UCSD-AML1 (cell line): ENCODE data around the gene NCLN.
"Not testable (repeated sequence)": the region's sequence is repeated elsewhere in the genome, so short reads cannot be mapped to it uniquely, and the experiment has no call there.

Experiments
- DNase-seq: peaks from one replicate; lab custom pipeline; 2025; ENCODE audit not compliant: unreplicated experiment; lab: John Stamatoyannopoulos, UW

NCLN gene

DNA sequence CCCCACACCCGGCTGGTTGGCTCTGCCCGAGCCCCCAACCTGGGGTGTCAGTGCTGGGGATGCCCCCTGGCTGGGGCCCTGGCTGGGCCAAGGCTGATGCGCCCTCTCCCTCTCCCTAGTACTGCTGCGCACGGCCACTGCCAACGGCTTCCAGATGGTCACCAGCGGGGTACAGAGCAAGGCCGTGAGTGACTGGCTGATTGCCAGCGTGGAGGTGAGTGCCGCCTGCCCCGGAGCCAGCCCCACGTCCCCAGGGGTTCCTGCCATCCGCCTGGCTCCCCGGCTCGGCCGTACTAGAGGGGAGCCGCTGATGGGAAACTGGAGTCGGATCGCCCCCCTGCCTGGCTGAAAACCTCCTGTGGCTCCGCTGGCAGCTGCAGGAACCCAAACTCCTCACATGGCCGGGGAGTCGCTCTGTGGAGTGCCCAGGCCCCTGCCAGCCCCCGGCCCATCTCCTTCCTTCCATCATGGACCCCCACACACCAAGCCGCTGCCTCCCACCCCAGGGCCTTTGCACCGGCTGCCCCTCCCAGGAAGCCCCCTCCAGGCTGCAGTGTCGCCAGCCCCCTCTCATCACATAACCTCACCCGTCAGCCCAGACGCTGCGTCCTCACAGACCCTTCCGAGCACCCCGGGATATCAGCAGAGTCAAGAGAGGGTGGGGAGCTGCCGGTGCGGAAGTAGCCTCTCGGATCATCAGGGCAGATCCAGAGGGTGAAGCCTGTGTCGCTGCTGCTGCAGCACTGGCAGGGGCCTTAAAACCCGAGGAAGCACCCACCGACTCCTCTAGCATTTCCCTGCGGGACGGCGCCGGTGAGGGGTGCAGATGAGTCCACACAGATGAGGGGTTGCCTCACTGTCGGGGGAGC, 10.6 kb downstream of the NCLN start:
- DNase-seq, result no peak

DNA sequence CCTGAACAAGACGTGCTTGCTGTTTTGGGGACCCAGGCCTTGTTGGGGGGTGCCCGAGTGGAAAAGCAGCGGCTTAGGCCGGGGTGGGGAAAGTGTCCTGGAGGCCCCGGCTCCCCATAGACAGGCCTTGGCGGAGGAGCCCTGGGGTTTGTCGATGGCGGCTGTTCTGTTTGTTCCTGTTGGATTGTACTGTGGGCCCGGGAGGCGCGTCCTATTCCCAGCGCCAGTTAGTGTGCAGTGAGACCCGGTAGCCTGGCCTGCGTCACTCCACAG, 11.1 kb downstream of the NCLN start:
- no peak for DNase-seq

DNA sequence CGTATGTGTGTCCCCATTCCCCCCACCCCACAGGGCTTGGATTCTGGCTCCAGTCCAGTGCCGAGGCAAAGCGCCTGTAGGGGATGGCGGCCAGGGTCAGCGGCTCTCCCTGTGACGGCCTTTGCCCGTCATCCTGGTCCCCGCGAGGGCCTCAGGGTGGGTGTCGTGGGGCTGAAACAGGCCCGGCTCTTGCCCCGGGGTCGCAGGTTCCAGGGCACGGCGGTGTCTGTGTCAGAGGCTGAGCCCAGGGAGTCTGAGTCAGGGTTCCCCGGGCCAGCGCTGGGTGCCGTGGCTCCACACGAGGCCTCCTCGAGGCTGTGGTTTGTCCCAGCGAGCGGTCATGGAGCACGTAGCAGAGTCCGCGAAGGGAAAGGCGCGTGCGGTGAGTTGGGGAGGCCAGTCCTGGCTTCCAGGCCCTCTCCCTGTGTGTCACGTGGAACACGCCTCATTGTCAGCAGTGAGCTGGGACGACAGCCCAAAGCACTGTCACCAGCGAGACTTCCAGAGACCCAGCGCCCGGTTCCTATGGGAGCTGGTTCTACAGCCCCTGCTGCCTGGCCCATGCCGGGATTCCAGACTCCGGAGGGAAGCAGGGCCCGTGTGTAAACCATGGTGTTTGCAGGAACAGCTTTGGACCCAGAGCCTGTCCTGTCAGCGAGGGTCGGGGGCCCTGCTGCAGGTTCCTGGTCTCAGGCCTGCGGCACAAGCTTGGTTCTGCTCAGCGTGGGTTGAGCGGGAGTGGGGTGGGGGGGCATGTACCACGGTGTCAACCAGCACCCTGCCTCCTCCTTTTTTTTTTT, 13.4 kb downstream of the NCLN start:
- DNase-seq, result no peak

DNA sequence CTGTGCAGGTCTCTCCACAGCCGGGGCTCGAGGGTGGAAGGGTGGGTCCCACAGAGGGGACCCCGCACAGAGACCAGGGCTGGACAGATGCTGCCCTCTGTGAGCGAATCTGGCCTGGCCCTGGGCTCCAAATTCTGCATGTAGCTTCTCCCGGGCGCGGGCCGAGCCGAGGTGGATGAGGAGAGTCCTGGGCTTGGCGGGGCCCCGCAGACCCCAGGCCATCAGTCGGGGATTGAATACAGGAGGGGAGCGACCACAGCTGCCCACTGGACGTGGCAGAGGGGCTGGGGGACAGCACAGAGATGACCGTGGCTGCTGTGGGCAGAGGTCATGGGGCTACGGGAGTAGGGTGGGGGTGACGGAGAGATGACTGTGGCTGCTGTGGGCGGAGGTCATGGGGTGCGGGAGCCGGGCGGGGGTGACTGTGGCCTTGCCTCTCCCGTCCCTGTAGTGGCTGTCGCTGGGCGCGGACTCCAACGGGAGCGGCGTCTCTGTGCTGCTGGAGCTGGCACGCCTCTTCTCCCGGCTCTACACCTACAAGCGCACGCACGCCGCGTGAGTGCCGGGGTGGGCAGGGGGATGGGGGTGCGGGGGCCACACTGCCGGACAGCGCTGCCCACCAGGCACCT, 15.5 kb downstream of the NCLN start:
- DNase-seq, result no peak

DNA sequence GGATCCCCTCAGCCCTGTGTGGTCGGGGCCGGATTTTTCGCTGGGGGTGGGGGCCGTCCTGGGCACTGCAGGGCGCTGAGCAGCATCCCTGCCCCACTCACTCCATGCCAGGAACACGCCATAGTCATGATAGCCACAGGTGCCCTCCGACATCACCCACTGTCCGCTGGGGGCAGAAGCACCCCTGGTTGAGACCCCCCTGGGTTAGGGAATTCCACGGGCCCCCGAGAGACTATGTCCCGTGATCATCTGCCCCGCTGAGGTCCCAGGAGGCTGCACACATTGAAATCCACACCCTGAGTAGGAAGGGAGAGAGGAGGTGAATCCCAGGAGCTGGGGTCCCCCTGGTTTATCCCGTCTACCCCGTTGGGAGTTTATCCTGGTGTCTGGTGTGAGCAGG, 16.2 kb downstream of the NCLN start:
- no peak for DNase-seq

DNA sequence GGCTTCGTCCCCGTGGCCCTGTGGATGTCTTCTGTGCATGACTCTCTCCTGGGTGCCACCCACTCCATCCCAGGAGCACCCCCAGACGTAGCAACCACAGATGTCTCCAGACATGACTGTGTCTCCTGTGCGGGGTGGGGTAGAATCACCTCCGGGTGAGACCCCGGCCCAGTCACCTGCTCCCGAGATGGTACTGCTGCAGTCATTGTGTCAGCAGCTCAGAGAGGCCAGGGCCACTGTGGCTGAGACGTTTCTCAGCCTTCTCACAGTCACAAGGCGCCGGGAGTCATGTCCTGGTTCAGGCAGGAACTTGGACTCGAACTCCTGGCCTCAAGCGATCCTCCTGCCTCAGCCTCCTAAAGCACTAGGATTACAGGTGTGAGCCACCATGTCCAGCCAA, 16.6 kb downstream of the NCLN start:
- no peak for DNase-seq

DNA sequence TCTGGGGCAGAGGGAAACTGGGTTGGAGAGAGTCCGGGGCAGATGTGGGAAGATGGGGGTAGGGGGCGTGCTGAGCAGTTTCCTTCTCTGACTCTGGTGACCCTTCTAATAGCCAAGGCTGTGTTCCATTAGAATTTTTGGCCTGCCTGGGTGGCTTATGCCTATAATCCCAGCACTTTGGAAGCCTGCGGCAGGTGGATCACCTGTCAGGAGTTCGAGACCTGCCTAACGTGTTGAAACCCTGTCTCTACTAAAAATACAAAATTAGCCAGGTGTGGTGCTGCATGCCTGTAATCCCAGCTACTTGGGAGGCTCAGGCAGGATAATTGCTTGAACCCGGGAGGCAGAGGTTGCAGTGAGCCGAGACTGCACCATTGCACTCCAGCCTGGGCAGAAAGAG, 17.2 kb downstream of the NCLN start:
- not testable (repeated sequence) for DNase-seq

DNA sequence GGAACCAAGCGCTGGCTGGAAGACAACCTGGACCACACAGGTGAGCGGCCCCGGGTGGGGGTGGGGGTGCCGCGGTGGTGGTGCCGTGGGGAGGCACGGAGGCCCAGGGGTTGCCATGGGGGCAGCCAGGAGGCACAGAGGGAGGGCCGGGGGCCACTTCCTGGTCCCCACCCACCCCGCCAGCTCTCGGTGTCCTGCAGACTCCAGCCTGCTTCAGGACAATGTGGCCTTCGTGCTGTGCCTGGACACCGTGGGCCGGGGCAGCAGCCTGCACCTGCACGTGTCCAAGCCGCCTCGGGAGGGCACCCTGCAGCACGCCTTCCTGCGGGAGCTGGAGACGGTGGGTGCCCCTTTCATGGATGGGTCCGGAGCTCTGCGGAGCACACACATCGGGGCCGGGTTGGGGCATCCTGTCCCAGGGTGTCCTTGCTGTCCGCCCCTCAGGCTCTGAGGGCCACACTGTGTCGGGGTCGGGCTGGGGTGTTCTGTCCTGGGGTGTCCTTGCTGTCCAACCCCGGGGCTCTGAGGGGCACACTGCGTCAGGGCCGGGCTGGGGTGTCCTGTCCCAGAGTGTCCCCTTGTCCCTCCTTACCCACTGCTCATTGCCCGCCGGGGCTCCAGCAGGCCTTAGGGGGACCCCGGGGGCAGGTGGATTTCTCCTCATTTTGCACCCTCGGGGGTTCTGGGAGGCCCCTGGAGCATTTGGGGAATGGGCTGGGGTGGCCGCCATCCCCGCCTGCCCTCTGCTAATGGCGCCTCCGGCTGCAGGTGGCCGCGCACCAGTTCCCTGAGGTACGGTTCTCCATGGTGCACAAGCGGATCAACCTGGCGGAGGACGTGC, 18.3 kb downstream of the NCLN start:
- no peak for DNase-seq

DNA sequence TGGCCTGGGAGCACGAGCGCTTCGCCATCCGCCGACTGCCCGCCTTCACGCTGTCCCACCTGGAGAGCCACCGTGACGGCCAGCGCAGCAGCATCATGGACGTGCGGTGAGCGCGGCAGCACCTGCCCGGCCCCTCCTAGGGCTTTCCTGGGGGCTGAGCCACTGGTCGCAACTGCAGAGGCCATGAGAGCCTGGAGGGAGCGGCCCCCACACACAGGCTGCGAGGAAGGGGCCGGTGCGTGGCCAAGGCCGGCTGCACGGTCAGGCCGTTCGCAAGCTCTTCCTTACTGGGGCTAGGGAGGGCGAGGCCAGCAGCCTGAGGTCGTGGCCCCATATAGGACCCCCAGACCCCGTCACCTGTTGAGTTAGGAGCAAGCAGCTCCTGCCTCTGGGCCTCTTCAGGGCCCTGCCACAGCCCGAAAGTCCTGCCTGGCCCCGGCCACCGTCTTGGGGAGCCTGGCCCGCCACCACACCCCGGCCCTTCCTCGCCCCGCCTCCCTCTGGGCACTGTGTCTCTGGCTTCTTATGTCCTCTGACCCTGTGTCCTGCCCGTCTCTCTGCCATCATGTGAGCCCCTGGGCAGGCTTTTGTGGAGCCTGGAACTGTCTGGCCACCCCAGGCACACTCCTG, 19.0 kb downstream of the NCLN start:
- no peak for DNase-seq

DNA sequence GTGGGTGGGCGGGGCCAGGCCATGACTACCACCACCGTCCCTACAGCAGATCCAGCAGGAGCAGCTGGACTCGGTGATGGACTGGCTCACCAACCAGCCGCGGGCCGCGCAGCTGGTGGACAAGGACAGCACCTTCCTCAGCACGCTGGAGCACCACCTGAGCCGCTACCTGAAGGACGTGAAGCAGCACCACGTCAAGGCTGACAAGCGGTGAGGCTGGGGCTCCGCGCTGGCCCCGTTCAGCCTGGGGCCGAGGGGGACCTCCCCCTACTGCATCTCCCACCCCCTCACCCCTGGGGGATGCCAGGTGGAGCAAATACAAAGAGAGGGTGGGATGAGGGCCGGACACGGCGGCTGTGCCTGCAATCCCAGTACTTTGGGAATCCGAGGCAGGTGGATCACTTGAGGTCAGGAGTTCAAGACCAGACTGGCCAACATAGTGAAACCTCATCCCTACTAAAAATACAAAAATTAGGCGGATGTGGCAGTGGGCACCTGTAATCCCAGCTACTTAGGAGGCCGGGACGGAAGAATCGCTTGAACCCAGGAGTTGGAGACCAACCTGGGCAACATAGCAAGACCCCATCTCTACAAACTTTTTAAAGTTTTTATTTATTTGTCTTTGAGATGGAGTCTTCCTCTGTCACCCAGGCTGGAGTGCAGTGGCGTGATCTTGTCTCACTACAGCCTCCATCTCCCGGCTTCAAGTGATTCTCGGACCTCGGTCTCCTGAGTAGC, 20.7 kb downstream of the NCLN start:
- DNase-seq, result no peak

DNA sequence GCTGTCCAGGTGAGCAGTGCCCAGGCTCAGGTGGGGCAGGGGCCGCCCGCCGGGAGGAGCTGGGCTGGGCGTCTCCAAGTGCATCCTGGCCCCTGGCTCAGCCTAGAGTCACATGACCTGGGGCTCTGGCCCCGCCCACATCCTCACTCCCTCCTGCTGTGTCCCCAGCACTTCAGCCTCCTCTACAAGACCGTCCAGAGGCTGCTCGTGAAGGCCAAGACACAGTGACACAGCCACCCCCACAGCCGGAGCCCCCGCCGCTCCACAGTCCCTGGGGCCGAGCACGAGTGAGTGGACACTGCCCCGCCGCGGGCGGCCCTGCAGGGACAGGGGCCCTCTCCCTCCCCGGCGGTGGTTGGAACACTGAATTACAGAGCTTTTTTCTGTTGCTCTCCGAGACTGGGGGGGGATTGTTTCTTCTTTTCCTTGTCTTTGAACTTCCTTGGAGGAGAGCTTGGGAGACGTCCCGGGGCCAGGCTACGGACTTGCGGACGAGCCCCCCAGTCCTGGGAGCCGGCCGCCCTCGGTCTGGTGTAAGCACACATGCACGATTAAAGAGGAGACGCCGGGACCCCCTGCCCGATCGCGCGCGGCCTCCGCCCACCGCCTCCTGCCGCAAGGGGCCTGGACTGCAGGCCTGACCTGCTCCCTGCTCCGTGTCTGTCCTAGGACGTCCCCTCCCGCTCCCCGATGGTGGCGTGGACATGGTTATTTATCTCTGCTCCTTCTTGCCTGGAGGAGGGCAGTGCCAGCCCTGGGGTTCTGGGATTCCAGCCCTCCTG, 21.9 kb downstream of the NCLN start:
- no peak for DNase-seq

DNA sequence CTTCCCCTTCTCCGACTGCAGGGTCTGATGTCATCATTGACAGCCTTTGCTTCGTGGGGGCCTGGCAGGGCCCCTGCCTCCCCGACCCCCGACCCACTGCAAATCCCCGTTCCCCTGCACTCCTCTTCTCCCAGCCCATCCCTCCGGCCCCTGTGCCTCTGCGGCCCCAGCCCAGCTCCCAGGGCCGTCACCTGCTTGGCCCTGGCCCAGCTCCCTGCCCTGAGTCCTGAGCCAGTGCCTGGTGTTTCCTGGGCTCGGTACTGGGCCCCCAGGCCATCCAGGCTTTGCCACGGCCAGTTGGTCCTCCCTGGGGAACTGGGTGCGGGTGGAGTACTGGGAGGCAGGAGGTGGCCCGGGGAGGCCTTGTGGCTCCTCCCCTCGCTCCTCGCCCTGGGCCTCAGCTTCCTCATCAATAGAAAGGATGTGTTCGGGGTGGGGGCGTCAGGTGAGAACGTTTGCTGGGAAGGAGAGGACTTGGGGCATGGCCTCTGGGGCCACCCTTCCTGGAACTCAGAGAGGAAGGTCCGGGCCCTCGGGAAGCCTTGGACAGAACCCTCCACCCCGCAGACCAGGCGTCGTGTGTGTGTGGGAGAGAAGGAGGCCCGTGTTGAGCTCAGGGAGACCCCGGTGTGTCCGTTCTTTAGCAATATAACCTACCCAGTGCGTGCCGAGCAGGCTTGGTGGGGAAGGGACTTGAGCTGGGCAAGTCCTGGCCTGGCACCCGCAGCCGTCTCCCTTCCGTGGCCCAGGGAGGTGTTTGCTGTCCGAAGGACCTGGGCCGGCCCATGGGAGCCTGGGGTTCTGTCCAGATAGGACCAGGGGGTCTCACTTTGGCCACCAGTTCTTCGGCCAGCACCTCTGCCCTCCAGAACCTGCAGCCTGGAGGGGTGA, 22.8 kb downstream of the NCLN start:
- no peak for DNase-seq

DNA sequence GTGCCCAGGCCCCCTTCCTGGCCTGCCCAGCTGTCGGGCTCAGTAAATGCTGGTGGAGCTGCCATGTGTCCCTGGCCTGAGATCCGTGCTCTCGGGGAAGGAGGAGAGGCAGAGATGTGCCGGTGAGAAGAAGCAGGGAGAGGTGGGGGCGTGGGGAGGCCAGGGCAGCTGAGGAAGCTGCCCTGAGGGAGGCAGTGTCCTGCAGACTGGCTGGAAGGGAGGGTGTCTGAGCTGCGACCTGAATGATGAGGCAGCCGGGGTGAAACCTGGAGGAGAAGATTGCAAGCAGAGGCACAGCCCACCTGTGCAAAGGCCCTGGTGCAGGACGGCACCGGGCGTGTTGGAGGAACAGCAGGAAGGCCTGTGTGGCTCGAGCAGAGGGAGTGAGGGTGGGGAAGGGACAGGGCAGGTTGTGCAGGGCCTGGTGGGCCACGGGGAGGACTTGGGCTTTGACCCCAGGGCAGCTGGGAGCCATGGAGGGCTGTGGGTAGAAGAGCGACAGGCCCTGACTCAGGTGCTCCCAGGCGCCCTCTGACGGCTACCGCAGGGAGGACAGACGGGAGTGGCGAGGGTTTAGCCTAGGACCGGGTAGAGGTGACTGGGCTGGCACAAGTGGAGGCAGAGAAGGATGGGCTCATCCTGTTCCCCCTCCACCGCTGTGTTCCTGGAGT, 24.8 kb downstream of the NCLN start:
- DNase-seq, result peak; percentile 43

DNA sequence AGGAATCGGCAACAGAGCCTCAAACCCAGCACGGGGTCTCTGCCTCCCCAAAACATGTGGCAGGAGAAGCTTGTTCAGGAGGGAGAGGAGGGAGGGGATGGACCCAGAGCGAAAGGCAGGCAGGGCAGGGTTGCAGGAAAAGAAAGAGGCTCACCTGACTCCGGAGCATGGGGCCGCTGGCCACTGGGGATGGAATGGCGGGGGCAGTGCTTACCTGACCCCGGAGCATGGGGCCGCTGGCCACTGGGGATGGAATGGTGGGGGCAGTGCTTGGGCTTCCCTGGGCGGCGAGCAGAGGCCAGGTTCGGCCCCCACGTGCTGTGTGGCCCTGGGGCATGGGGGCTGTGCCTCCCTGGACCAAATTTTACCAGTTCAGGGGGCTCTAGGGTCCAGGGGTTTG, 25.5 kb downstream of the NCLN start:
- no peak for DNase-seq

DNA sequence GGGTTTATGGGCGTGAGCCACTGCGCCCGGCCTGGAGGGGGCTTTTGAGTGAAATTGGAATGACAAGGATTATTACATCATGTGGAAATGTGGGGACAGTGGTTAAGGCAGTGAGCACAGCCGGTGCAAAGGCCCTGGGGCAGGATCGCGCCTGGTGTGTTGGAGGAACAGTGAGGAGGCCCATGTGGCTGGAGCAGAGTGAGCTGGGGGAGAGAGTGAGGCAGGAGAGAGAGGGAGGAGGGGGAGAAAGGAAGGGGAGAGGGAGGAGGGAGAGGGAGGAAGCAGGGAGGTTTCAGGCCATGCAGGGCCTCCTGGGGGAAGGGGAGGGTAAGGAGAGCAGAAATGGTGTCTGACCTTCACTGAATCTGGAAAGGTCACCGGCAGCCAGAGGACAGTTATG, 27.4 kb downstream of the NCLN start:
- DNase-seq, result no peak

DNA sequence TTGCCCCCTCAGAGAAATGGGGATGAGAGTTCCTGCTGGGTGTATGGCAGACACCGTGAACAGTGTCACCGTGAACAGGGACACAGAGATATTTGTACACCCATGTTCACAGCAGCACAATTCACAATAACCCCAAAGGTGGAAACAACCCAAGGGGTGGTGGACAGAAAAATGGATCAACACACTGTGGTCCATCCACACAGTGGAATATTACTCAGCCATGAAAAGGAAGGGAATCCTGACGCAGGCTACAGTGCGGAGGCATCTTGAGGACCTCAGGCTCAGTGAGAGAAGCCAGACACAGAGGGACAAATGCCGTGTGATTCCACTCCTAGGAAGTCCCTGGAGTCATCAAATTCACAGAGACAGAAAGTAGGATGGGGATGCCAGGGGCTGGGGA, 31.1 kb downstream of the NCLN start:
- no peak for DNase-seq

DNA sequence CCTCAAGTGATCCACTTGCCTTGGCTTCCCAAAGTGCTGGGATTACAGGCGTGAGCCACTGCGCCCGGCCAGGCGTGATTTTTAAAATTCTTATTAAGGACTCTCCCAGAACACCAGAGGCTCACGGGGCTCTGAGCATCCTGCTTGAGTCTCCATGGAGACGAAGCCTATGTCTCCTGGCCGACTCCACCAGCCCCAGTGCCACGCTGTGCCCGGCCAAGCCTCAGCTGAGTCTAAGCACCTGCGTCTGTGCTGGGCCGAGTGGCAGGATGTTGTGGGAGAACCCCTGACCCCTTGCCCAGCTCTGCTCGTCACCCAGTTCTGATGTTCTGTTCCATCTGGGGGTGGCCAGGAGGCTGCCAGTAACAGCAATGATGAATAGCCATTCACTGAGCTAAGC, 34.8 kb downstream of the NCLN start:
- DNase-seq, result no peak

DNA sequence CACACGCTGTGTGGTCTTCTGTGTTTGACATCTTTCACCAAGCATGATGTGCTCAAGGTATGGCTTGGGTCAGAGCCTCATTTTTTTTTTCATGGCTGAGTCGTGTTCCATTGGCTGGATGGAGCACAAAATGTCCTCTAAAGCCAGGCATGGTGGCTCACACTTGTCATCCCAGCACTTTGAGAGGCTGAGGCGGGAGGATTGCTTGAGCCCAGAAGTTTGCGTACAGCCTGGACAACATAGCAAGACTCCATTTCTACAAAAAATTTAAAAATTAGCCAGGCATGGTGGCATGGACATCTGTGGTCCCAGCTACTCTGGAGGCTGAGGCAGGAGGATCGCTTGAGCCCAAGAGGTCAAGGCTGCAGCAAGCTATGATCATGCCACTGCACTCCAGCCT, 35.8 kb downstream of the NCLN start:
- DNase-seq, result not testable (repeated sequence)
